ENCODE measurements around the gene SLCO3A1.

The SLCO3A1 gene

DNA sequence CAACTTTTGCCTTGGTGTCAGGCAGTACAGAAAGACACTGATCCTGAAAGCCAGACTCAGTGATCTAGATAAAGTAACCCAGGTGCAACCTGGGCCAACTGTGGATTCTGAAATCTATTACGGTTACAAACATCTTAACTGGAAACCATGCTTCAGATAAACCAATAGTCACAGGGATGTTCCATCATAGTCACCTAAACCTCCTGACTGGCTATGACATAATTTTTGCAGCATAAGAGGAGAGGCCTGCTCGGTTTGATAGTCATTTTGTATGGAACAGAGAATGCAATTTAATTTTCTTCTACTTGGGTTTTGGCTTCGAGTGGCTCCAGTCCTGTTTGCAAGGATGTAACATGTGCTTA is 3.7 kb downstream of the SLCO3A1 start:
- TF ChIP-seq CTCF (IDR thresholded peaks at IDR 0.05; ENCODE audit: insufficient read depth, low read depth, low read length, missing control alignments) = no peak

DNA sequence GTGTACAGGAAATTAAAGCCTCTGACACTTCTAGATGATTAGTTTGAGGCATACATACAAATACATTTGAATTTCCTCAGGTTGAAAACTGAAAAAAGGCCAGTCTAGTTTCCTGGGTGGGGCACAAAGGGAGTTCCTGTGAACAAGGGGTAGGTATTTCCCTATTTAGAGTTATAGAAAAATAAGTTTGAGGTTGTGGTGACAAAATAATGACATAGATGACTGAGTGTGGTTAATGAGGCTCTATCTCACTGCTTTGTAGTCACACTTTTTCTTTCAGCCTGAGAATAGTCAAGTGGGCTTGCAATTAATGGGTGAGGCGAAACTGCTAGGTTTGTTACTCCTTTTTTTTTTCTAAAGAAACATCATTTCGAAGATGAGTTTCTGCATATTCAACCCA is 4.3 kb downstream of the SLCO3A1 start:
- H3K4me3 ChIP-seq (ENCODE audit: low read length) = no peak overlapping the region
- no peak for DNase-seq (ENCODE audit: low read depth)
- no peak for TF ChIP-seq CTCF (IDR thresholded peaks at IDR 0.05; ENCODE audit: insufficient read depth, low read depth, low read length, missing control alignments)

More for the DNA sequence above, 3.7 kb downstream of the SLCO3A1 start:
- DNase-seq (ENCODE audit: low read depth) = no peak
- H3K4me3 ChIP-seq (ENCODE audit: low read length) = no peak overlapping the region

- no peak for TF ChIP-seq CTCF (IDR thresholded peaks at IDR 0.05; ENCODE audit: insufficient read depth, low read depth, low read length, missing control alignments)
- H3K4me3 ChIP-seq (ENCODE audit: low read length) = no peak overlapping the region
- DNase-seq (ENCODE audit: low read depth) = no peak
Measured at GRCh38 chr15:91860498-91860897, 7.0 kb downstream of the SLCO3A1 start.

DNA sequence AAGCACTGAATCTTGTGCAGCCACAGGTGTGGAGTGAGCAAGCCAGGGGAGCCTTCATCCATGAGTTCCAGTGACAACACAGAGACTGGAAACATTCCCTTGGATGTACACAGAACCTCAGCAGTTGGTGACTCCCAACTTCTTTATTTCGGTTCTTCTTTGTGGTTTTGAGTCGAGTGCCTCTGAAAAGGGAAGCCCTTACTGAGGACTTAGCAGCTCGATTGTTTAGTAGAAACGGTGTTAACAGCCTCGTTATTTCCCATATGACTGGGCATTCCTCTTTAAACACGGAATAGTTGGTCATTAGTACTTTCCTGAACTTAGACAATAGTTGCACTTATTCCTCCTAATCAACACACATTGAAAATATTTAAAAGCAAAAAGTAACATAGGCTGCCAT is 7.7 kb downstream of the SLCO3A1 start:
- no peak for DNase-seq (ENCODE audit: low read depth)
- TF ChIP-seq CTCF (IDR thresholded peaks at IDR 0.05; ENCODE audit: insufficient read depth, low read depth, low read length, missing control alignments) = no peak
- no peak overlapping the region for H3K4me3 ChIP-seq (ENCODE audit: low read length)

DNA sequence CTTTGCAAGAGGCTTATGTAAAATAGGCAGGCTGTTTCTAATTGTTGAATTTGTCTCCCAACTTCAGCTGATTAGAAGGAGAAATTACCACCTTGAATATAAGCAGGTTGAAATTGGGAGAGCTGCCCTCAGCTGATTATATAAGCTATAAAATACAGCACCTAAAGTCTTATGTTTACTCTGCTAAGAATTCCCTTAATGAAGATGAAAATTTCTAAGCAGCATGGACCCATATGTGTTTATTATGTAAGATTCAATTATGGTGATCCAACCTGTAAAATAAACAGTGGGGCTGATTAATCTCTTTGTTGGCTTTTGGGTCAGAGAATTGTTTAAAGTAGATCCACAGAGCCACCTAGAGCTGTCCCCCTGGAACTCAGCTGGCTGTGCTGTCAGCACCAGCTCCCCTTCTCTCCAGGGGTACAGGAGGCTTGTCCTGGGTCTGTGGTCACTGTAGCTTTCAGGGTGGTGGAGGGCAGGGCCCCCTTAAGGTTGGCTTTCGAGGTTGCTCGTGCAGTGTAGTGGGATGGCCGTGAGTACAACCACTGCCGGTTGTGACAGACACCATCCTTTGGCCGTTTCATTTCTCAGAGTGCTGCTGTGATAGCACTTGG is 9.5 kb downstream of the SLCO3A1 start:
- DNase-seq (ENCODE audit: low read depth) = no peak
- no peak overlapping the region for H3K4me3 ChIP-seq (ENCODE audit: low read length)
- no peak for TF ChIP-seq CTCF (IDR thresholded peaks at IDR 0.05; ENCODE audit: insufficient read depth, low read depth, low read length, missing control alignments)

GRCh38 chr15:91863621-91864255 is 10.2 kb downstream of the SLCO3A1 start:
- no peak for DNase-seq (ENCODE audit: low read depth)
- no peak for TF ChIP-seq CTCF (IDR thresholded peaks at IDR 0.05; ENCODE audit: insufficient read depth, low read depth, low read length, missing control alignments)
- H3K4me3 ChIP-seq (ENCODE audit: low read length) = no peak overlapping the region

DNA sequence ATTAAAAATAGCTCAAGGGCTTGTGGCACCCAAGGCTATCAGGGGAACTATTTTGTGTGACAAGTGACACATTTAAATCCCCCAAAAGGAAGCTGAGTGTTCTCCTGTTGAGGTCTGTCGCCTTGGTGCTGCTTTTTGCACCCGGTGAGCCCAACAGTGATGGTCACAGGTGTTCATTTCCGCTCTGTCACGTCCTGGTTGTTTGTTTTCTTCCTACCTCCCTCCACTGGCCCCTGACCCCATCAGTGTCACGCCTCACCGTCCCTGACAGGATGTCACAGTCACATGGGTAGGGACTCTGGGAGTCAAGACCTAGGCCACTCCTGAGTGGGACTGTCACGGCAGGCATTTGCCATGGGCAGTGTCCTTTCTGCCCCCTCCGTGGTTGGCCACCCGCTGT is 11.2 kb downstream of the SLCO3A1 start:
- H3K4me3 ChIP-seq (ENCODE audit: low read length) = no peak overlapping the region
- no peak for TF ChIP-seq CTCF (IDR thresholded peaks at IDR 0.05; ENCODE audit: insufficient read depth, low read depth, low read length, missing control alignments)
- DNase-seq (ENCODE audit: low read depth) = no peak

All from epithelial cell of esophagus (primary cell).